Hepatocyte (in vitro differentiated cells): ENCODE results near the gene DIP2C. TPM values are rescaled to one million over a fixed set of nuclear protein-coding genes. Genes with fewer than 3 reads are reported as not detected.

ENCODE experiments used
- DNase-seq: peaks from one replicate; pipeline ENCODE4 v3.0.0-alpha.2; 2016; ENCODE audit warnings: low spot score
- H2AFZ ChIP-seq: fragments of 200-600 bp; sonication (generic); 2 replicates; pipeline ENCODE4 v1.6.0; 2016; ENCODE audit warnings: antibody characterized with exemption, mild to moderate bottlenecking
- H3K27ac ChIP-seq: fragments of 200-600 bp; sonication (generic); 2 replicates; pipeline ENCODE4 v1.5.1; 2016; ENCODE audit warnings: mild to moderate bottlenecking
- H3K27me3 ChIP-seq: fragments of 200-600 bp; sonication (generic); 2 replicates; pipeline ENCODE4 v1.6.1; 2016
- H3K36me3 ChIP-seq: fragments of 200-600 bp; sonication (generic); replicated peaks from 2 replicates; pipeline ENCODE4 v1.5.1; 2016; ENCODE audit warnings: low read depth; ENCODE audit not compliant: insufficient read depth
- H3K4me1 ChIP-seq: fragments of 200-600 bp; sonication (generic); 2 replicates; pipeline ENCODE4 v1.5.1; 2016; ENCODE audit warnings: mild to moderate bottlenecking, moderate library complexity; ENCODE audit not compliant: insufficient read depth
- H3K4me2 ChIP-seq: fragments of 200-600 bp; sonication (generic); 2 replicates; pipeline ENCODE4 v1.6.0; 2016
- H3K4me3 ChIP-seq: fragments of 200-600 bp; sonication (generic); 2 replicates; pipeline ENCODE4 v1.5.1; 2016; ENCODE audit warnings: mild to moderate bottlenecking
- H3K79me2 ChIP-seq: fragments of 200-600 bp; sonication (generic); 2 replicates; pipeline ENCODE4 v1.6.0; 2017; ENCODE audit warnings: mild to moderate bottlenecking
- H3K9me2 ChIP-seq: fragments of 200-600 bp; sonication (generic); replicated peaks from 2 replicates; pipeline ENCODE4 v1.6.0; 2017; ENCODE audit warnings: mild to moderate bottlenecking; ENCODE audit not compliant: insufficient read depth
- H3K9me3 ChIP-seq: fragments of 200-600 bp; sonication (generic); 2 replicates; pipeline ENCODE4 v1.5.1; 2016; ENCODE audit warnings: low read depth, mild to moderate bottlenecking
- H4K20me1 ChIP-seq: fragments of 200-600 bp; sonication (generic); 2 replicates; pipeline ENCODE4 v1.6.0; 2016; ENCODE audit warnings: mild to moderate bottlenecking; ENCODE audit not compliant: insufficient read depth, poor library complexity, severe bottlenecking
- CTCF ChIP-seq: fragments of 200-600 bp; sonication (generic); IDR thresholded peaks from 2 replicates; pipeline ENCODE4 v1.5.1; 2016; ENCODE audit warnings: antibody characterized with exemption, mild to moderate bottlenecking; ENCODE audit not compliant: poor library complexity
- EZH2 ChIP-seq: fragments of 200-600 bp; sonication (generic); IDR thresholded peaks from 2 replicates; pipeline ENCODE4 v1.6.1; 2016; ENCODE audit warnings: antibody characterized with exemption, mild to moderate bottlenecking, borderline replicate concordance
- EZH2phosphoT487 ChIP-seq: fragments of 200-600 bp; sonication (generic); IDR thresholded peaks from one replicate; pipeline ENCODE4 v1.6.1; 2018; ENCODE audit warnings: antibody characterized with exemption, mild to moderate bottlenecking, low read depth, moderate library complexity; ENCODE audit not compliant: unreplicated experiment, severe bottlenecking
- WGBS: methylation state at CpG from one replicate; pipeline ENCODE4 v1.1.6; 2016; ENCODE audit warnings: low lambda C conversion rate; ENCODE audit errors: missing lambda C conversion rate; 5-methylcytosine and 5-hydroxymethylcytosine counted together
- polyA plus RNA-seq: library from polyadenylated mRNA; unstranded; fragments of >200 nt; fragmentation: Nextera tagmentation; extraction: Ambion mirVana; gene quantifications from 2 replicates; pipeline ENCODE4 v1.2.1, GENCODE V29; 2016
- total RNA-seq: library from RNA; depleted of rRNA; stranded (reverse); fragments of >200 nt; gene quantifications from 2 replicates; pipeline ENCODE4 v1.2.3, GENCODE V29; 2014

DIP2C gene
- total and polyA plus RNA-seq, 2 experiments from 2014 or later = 11.1 to 12.8 TPM

- Histone ChIP-seq H3K4me1 (no peaks in the 10 kb centered on the region), H3K4me2 (no peak overlapping the region), H3K27me3 (no peaks in the 10 kb centered on the region), H3K9me2 (no peaks in the 10 kb centered on the region), H3K27ac (no peak overlapping the region), H4K20me1 (no peaks in the 10 kb centered on the region), H3K79me2 (no peaks in the 10 kb centered on the region), H2AFZ (no peak overlapping the region), H3K9me3 (no peaks in the 10 kb centered on the region), H3K4me3 (no peak overlapping the region), H3K36me3 (no peaks in the 10 kb centered on the region)
- no peak for TF ChIP-seq EZH2phosphoT487
- TF ChIP-seq CTCF = no peak
- no peak for TF ChIP-seq EZH2
- DNase-seq = no peak
- 94% methylated on average over 17 of the region's 17 CpGs for WGBS
These were observed 399.3 kb downstream of the DIP2C start for GRCh38 chr10:290026-290725.

- 100% methylated on average over 9 of the region's 9 CpGs for WGBS
- no peak for TF ChIP-seq CTCF
- no peak for TF ChIP-seq EZH2phosphoT487
- TF ChIP-seq EZH2 = no peak
- no peak for DNase-seq
- Histone ChIP-seq H3K27ac (no peak overlapping the region), H3K9me3 (no peaks in the 10 kb centered on the region), H3K4me3 (no peak overlapping the region), H3K9me2 (no peaks in the 10 kb centered on the region), H3K4me2 (no peak overlapping the region), H4K20me1 (no peaks in the 10 kb centered on the region), H3K27me3 (no peaks in the 10 kb centered on the region), H3K4me1 (no peaks in the 10 kb centered on the region), H2AFZ (no peak overlapping the region), H3K36me3 (no peaks in the 10 kb centered on the region), H3K79me2 (no peaks in the 10 kb centered on the region)
These were observed 399.9 kb downstream of the DIP2C start for GRCh38 chr10:289581-289980.

- no peaks in the 10 kb centered on the region for H3K4me1 ChIP-seq
- no peaks in the 10 kb centered on the region for H3K9me2 ChIP-seq
- no peaks in the 10 kb centered on the region for H3K36me3 ChIP-seq
- H3K9me3 ChIP-seq = no peaks in the 10 kb centered on the region
- H3K4me2 ChIP-seq = no peak overlapping the region
- H3K27me3 ChIP-seq = no peaks in the 10 kb centered on the region
- H3K79me2 ChIP-seq = no peaks in the 10 kb centered on the region
- DNase-seq = no peak
- H3K4me3 ChIP-seq = no peak overlapping the region
- no peaks in the 10 kb centered on the region for H4K20me1 ChIP-seq
- H3K27ac ChIP-seq = no peak overlapping the region
- H2AFZ ChIP-seq = no peak overlapping the region
- WGBS = 94% methylated on average over 27 of the region's 27 CpGs
- TF ChIP-seq EZH2 = no peak
- TF ChIP-seq EZH2phosphoT487 = no peak
These were observed 400.9 kb downstream of the DIP2C start for GRCh38 chr10:288316-289200.

GRCh38 chr10:287814-288213, 401.7 kb downstream of the DIP2C start:
- no peak for DNase-seq
- 99% methylated on average over 4 of the region's 4 CpGs for WGBS
- Histone ChIP-seq H2AFZ (no peak overlapping the region), H3K9me3 (no peaks in the 10 kb centered on the region), H4K20me1 (no peaks in the 10 kb centered on the region), H3K27ac (no peak overlapping the region), H3K4me1 (no peaks in the 10 kb centered on the region), H3K27me3 (no peaks in the 10 kb centered on the region), H3K9me2 (no peaks in the 10 kb centered on the region), H3K4me3 (no peak overlapping the region), H3K36me3 (no peaks in the 10 kb centered on the region), H3K79me2 (no peaks in the 10 kb centered on the region), H3K4me2 (no peak overlapping the region)
- no peak for TF ChIP-seq EZH2
- TF ChIP-seq CTCF = no peak
- TF ChIP-seq EZH2phosphoT487 = no peak
